GM10266 (cell line): ENCODE measurements around the gene CLCNKA.
"Not testable (repeated sequence)": the region's sequence is repeated elsewhere in the genome, so short reads cannot be mapped to it uniquely, and the experiment has no call there.

ENCODE experiments used
- DNase-seq: peaks from one replicate; pipeline ENCODE4 v3.0.0; 2012; ENCODE audit errors: extremely low spot score
- TF ChIP-seq, protein P1 (sequence below): IDR thresholded peaks from 2 replicates; pipeline ENCODE4 v1.5.1; 2012; ENCODE audit warnings: mild to moderate bottlenecking, low read depth; ENCODE audit not compliant: control insufficient read depth, insufficient read depth; ENCODE audit errors: missing control alignments

The CLCNKA gene

DNA sequence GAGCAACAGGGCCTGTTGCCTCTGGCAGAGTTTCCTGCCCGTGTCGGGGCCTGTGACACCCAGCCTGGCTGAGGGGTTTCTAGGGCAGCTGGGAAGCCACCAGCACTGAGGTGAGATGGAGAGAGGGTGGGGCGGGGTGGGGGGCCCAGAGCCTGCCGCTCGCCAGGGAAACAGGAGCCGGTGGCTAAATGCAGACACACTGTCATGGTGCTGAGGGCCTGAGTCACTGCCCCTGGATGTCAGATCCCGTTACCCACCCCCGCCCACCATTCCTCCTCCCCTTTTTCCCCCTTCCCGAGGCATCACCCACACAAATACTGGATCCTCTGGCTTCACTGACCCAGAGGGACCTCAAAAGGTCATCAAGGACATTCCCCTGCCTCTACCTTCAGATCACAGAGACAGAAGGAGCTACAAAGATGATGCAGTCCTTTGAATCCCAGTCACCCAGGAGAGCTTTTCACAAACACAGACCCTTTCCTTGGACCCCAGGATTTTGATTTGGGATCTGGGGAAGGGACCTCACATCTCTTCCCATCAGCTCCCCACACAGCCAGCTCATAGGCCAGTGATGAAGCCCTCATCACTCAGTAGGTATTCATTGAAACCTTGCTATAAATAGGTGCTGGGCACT lies 2.1 kb upstream of the CLCNKA start:
- no peak for DNase-seq
- TF ChIP-seq, protein P1, sequence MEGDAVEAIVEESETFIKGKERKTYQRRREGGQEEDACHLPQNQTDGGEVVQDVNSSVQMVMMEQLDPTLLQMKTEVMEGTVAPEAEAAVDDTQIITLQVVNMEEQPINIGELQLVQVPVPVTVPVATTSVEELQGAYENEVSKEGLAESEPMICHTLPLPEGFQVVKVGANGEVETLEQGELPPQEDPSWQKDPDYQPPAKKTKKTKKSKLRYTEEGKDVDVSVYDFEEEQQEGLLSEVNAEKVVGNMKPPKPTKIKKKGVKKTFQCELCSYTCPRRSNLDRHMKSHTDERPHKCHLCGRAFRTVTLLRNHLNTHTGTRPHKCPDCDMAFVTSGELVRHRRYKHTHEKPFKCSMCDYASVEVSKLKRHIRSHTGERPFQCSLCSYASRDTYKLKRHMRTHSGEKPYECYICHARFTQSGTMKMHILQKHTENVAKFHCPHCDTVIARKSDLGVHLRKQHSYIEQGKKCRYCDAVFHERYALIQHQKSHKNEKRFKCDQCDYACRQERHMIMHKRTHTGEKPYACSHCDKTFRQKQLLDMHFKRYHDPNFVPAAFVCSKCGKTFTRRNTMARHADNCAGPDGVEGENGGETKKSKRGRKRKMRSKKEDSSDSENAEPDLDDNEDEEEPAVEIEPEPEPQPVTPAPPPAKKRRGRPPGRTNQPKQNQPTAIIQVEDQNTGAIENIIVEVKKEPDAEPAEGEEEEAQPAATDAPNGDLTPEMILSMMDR, result no peak

DNA sequence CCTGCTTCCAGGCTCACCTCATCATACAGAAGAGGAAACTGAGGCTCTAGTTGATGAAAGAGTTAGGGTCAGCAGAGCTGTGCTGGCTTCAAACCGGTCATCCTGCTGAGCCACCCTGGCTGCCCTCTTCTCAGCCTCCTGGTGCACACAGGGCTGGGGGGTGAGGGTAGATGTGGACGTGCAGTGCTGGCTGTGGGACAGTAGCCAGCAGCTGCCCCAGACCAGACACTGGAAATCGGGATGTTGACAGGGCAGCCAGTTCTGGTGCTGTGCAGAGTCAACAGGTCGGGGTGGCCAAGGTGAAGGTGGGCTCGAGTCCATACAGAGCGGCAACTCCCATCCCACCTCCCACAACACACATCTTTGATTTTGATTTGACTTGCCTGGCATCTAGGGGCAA lies 1.5 kb upstream of the CLCNKA start:
- no peak for DNase-seq
- TF ChIP-seq, protein P1, result no peak

DNA sequence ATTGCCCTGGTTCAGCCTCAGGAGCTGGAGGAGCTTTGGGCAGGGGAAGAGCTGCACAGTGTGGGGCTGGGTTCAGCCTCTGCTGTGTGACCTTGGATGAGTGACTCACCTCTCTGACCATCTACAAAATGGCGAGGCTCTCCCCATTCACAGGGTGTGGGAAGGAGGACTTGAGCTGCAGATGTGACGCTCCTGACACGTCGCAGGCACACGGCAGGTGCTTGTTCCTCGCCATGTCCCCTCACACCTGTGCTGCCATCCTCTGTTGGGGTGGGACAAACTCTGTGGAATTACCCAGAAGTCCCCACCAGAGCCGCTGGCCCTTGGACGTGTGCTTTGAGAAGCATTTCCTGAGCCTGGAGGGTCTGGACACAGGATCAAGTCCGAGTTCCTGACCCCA lies 958 bp upstream of the CLCNKA start:
- not testable (repeated sequence) for DNase-seq

DNA sequence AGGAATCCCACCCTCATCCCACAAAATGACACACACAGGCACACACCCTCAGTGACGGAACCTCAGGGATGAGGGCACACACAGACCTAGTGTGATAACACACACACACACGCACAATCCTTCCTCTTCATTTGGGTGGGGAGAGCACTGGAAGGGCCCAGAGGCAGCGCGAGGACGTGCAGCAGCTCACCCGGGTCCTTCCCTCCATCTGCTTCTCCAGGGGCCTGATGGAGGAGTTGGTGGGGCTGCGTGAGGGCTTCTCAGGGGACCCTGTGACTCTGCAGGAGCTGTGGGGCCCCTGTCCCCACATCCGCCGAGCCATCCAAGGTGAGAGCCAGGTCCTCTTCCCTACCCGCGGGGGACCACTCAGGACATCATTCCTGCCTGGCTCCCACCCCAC lies 557 bp downstream of the CLCNKA start:
- no peak for DNase-seq
- TF ChIP-seq, protein P1, result no peak

DNA sequence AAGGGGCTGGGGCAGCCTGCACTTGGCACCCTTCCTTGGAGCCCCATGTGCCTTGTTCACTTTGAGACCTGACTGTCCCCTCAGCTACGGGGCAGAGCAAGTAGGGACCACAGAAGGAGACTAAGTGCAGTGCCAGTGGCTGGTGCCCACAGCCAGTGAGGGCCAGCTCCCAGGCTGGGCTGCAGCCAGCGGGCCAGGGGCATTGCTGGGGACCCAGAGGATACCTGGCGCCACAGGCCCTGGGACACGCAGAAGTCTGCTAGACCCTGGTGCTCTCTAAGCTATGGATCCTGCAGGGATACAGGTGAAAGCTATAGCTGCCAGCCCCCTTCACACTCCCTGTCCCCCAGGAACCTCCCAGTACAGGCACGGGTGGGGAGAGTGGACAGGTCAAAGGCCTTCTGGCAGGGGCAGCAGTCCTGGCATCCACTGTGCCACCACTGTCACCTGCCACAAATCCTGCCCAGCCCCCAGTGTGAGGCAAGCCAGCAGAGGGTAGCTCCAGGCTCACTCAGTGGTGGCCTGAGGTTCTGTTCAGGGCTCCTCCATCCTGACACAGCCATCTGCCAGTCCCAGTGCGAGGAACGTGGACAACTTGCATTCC lies 1.3 kb downstream of the CLCNKA start:
- TF ChIP-seq, protein P1, result no peak
- DNase-seq, result no peak

DNA sequence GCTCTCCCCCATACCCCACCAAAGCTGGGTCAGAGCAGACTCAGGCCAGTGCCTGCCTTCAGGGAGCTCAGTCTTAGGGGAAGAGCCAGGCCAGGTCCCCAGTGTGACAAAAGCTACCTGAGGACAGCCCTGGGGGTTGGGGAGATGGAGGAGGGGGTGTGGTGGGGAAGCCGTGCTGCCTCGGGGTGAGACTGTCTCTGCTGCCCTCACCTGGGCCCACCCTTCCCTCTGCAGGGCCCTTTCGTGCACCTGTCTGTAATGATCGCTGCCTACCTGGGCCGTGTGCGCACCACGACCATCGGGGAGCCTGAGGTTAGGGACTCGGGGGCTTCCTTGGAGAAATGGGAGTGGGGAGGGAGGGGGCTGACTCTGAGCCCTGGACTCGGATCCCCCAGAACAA lies 4.5 kb downstream of the CLCNKA start:
- not testable (repeated sequence) for DNase-seq

DNA sequence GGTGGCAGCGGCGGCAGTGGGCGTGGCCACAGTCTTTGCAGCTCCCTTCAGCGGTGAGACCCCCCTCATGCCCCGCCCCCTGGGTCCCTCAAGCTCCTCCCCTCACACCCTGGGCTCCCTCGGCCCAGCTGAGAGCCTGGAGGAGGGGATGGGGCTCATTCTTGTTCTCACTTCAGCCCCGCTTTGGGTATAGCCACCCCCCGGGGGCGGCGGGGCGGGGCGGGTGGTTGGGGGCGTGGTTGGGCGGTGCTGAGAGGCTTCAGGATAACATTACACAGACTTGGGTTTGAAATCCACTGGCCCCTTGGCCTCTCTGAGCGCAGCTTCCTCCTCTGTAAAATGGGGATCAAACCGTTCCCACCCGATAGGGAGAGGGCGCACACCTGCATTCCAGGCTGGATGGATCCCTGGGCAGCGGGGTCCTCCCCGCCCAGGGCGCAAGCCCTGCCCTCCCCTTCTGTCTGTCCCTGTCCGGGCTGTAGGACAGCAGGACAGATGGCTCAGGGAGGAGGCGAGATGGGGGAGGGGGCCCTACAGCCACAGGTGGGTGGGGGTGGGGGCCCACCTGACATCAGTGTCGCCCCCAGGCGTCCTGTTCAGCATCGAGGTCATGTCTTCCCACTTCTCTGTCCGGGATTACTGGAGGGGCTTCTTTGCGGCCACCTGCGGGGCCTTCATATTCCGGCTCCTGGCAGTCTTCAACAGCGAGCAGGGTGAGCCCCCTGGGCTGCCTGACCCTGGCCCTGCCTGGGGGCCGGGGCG lies 5.1 kb downstream of the CLCNKA start:
- no peak for DNase-seq
- TF ChIP-seq, protein P1, result no peak

DNA sequence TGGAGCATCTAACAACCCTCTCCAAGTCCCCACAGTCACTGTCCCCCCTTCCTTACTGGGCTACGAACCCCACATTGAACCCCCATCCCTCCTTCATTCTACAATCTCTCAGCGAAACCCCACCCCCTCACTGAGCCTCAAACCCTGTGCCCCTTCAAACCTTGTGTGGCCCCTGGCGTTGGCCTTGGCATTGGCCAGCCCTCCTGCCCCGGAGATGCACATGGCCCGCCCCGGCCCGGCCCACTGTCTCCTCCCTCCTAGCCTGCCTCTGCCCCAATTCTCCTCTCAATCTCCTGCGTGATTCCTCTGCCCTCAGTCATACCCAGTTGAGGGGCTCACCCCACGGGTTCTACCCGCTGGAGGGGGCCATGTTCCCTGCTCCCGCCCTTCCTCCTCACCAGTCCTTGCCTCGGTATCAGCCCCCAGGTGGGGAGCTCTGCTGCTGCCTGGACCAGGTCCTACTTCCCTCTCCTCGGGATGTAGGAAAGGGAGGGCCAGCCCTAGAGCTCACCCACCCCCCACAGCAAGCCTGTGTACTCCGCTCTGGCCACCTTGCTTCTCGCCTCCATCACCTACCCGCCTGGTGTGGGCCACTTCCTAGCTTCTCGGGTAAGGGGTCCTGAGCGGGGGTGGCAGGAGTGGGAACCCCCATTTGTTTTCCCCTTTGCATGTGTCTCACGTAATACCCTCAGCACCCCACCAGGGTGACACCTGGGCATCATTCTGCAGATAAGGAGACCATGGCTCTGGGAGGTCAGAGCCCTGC lies 6.6 kb downstream of the CLCNKA start:
- TF ChIP-seq, protein P1, result no peak
- no peak for DNase-seq

DNA sequence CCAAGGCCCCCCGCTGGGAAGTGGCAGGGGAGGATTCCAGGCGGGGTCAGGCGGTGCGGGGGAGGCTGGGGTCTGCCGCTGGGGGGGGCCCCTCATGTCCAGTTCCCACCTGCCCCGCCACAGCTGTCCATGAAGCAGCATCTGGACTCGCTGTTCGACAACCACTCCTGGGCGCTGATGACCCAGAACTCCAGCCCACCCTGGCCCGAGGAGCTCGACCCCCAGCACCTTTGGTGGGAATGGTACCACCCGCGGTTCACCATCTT lies 7.1 kb downstream of the CLCNKA start:
- not testable (repeated sequence) for DNase-seq
